Kidney glomerular epithelial cell (primary cell): ENCODE measurements around the gene BPIFB3.

ENCODE experiments used
- DNase-seq: peaks from one replicate; lab custom pipeline; 2025; lab: John Stamatoyannopoulos, UW

Gene BPIFB3

GRCh38 chr20:33016581-33017109 lies 37.1 kb upstream of the BPIFB3 start:
- no peak for DNase-seq

GRCh38 chr20:33017542-33017941 lies 36.2 kb upstream of the BPIFB3 start:
- DNase-seq, result no peak

GRCh38 chr20:33018169-33018931 lies 35.4 kb upstream of the BPIFB3 start:
- no peak for DNase-seq

- DNase-seq, result no peak
Observed at GRCh38 chr20:33019465-33020277, 34.0 kb upstream of the BPIFB3 start.

- DNase-seq, result no peak
Observed at GRCh38 chr20:33020278-33021161, 33.2 kb upstream of the BPIFB3 start.

- no peak for DNase-seq
Observed at GRCh38 chr20:33021879-33022278, 31.8 kb upstream of the BPIFB3 start.

- no peak for DNase-seq
Observed at GRCh38 chr20:33022289-33022688, 31.4 kb upstream of the BPIFB3 start.

- no peak for DNase-seq
Observed at GRCh38 chr20:33022694-33023438, 30.8 kb upstream of the BPIFB3 start.

GRCh38 chr20:33023439-33024242 lies 30.1 kb upstream of the BPIFB3 start:
- DNase-seq, result no peak

GRCh38 chr20:33024243-33024560 lies 29.5 kb upstream of the BPIFB3 start:
- no peak for DNase-seq

- no peak for DNase-seq
Observed at GRCh38 chr20:33024609-33025317, 28.9 kb upstream of the BPIFB3 start.

- no peak for DNase-seq
Observed at GRCh38 chr20:33025318-33025876, 28.3 kb upstream of the BPIFB3 start.

GRCh38 chr20:33026072-33026778 lies 27.5 kb upstream of the BPIFB3 start:
- DNase-seq, result no peak

- DNase-seq, result no peak
Observed at GRCh38 chr20:33026779-33027759, 26.6 kb upstream of the BPIFB3 start.

- DNase-seq, result no peak
Observed at GRCh38 chr20:33027769-33028751, 25.6 kb upstream of the BPIFB3 start.

- no peak for DNase-seq
Observed at GRCh38 chr20:33028875-33029274, 24.8 kb upstream of the BPIFB3 start.

GRCh38 chr20:33030076-33030475 lies 23.6 kb upstream of the BPIFB3 start:
- no peak for DNase-seq
